DND-41 (cell line): ENCODE data around the gene SLC24A4.

Source experiments
- ATAC-seq: fragments of 200-7000 bp; cut with Tn5 transposase; 3 replicates; pipeline ENCODE4 v1.9.1; 2021; ENCODE audit warnings: low read depth; ENCODE audit not compliant: insufficient read depth
- DNase-seq: peaks from one replicate; pipeline ENCODE4 v3.0.0-alpha.2; 2020
- H2AFZ ChIP-seq: 2 replicates; pipeline ENCODE4 v1.6.0; 2012; ENCODE audit warnings: low read depth, low read length
- H3K27ac ChIP-seq: 2 replicates; pipeline ENCODE4 v1.5.1; 2012; ENCODE audit warnings: low read length, inconsistent platforms
- H3K27me3 ChIP-seq: fragments of 200-600 bp; sonication (generic); 2 replicates; pipeline ENCODE4 v1.6.0; 2012; ENCODE audit warnings: low read length, mild to moderate bottlenecking, inconsistent platforms; ENCODE audit not compliant: insufficient read depth, poor library complexity
- H3K36me3 ChIP-seq: 2 replicates; pipeline ENCODE4 v1.5.1; 2012; ENCODE audit warnings: low read length, inconsistent platforms; ENCODE audit not compliant: insufficient read depth
- H3K4me1 ChIP-seq: 2 replicates; pipeline ENCODE4 v1.5.1; 2012; ENCODE audit warnings: mild to moderate bottlenecking, low read length; ENCODE audit not compliant: insufficient read depth
- H3K4me2 ChIP-seq: 2 replicates; pipeline ENCODE4 v1.6.0; 2012; ENCODE audit warnings: mild to moderate bottlenecking, moderate library complexity, low read length, inconsistent platforms; ENCODE audit not compliant: insufficient read depth
- H3K4me3 ChIP-seq, 2 experiments: fragments of 200-600 bp in 1 of 2; shearing (Covaris generic) in 1 of 2; 2 replicates each; pipeline ENCODE4 v1.5.1; 2012 to 2016; ENCODE audit warnings: inconsistent platforms in 2 of 2, low read length in 2 of 2, mild to moderate bottlenecking in 2 of 2, low read depth in 1 of 2, moderate library complexity in 1 of 2
- H3K79me2 ChIP-seq: 2 replicates; pipeline ENCODE4 v1.6.0; 2012; ENCODE audit warnings: low read length, inconsistent platforms; ENCODE audit not compliant: insufficient read depth
- H3K9ac ChIP-seq: 2 replicates; pipeline ENCODE4 v1.6.0; 2012; ENCODE audit warnings: low read depth, mild to moderate bottlenecking, inconsistent platforms, low read length, moderate library complexity
- H3K9me3 ChIP-seq: 2 replicates; pipeline ENCODE4 v1.5.1; 2012; ENCODE audit warnings: low read length, moderate library complexity, mild to moderate bottlenecking, inconsistent platforms; ENCODE audit not compliant: insufficient read depth, severe bottlenecking
- H4K20me1 ChIP-seq: 2 replicates; pipeline ENCODE4 v1.6.0; 2012; ENCODE audit warnings: low read length; ENCODE audit not compliant: insufficient read depth
- EZH2 ChIP-seq: IDR thresholded peaks from 3 replicates; pipeline ENCODE4 v1.6.1; 2012; ENCODE audit warnings: borderline replicate concordance, low read depth, mild to moderate bottlenecking, moderate library complexity, low read length, inconsistent platforms; ENCODE audit not compliant: severe bottlenecking
- TF ChIP-seq, protein P1 (sequence below): IDR thresholded peaks from 2 replicates; pipeline ENCODE4 v1.5.1; 2012; ENCODE audit warnings: borderline replicate concordance, low read length, moderate library complexity, mild to moderate bottlenecking; ENCODE audit not compliant: poor library complexity, severe bottlenecking; ENCODE audit errors: extremely low read depth

SLC24A4 gene

DNA sequence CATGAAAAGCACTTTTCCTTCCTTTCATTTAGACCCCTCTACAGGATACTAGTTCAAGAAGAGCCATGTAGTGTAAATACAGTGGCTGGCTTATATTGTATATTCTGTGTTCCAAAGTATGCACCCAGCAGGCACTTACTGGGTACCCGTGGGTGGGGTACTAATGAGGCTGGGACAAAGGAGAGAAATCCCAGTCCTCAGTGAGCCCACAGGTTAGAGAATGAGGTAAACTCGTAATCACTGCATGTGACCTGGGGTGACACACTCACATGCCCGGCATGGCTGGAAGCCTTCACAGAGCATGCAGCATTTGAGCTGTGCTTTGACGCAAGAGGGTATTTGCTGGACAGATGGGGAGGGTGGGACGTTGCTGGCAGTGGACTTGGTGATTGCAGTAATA, 17.1 kb downstream of the SLC24A4 start:
- TF ChIP-seq, protein P1, sequence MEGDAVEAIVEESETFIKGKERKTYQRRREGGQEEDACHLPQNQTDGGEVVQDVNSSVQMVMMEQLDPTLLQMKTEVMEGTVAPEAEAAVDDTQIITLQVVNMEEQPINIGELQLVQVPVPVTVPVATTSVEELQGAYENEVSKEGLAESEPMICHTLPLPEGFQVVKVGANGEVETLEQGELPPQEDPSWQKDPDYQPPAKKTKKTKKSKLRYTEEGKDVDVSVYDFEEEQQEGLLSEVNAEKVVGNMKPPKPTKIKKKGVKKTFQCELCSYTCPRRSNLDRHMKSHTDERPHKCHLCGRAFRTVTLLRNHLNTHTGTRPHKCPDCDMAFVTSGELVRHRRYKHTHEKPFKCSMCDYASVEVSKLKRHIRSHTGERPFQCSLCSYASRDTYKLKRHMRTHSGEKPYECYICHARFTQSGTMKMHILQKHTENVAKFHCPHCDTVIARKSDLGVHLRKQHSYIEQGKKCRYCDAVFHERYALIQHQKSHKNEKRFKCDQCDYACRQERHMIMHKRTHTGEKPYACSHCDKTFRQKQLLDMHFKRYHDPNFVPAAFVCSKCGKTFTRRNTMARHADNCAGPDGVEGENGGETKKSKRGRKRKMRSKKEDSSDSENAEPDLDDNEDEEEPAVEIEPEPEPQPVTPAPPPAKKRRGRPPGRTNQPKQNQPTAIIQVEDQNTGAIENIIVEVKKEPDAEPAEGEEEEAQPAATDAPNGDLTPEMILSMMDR, result no peak
- TF ChIP-seq EZH2, result no peak
- Histone ChIP-seq H3K27me3 (no peaks in the 10 kb centered on the region), H4K20me1 (no peaks in the 10 kb centered on the region), H3K9ac (no peak overlapping the region), H3K4me3 (no peak overlapping the region), H2AFZ (no peak overlapping the region), H3K4me1 (no peaks in the 10 kb centered on the region), H3K36me3 (no peaks in the 10 kb centered on the region), H3K4me2 (no peak overlapping the region), H3K9me3 (no peaks in the 10 kb centered on the region), H3K27ac (no peak overlapping the region), H3K79me2 (no peaks in the 10 kb centered on the region)
- no peak for DNase-seq
- ATAC-seq, result no peak

DNA sequence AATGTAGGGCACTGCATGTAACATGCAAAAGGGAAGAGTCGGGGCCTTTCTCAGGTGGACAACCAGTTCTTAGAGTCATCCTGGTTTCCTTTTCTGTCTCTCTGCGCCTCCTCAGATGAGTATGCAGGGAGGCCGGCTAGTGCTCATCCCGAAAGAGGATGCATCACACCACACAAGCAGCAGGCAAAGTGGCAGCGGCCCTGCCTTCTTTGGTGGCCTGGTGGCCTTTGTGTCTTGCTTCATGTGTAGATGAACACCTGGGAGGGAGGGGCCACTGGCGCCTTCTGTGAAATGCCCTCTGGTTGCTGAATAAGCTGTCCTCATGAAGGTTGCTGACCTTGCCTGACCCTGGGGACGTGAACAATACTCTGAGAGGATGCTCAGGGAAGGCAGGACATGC, 18.0 kb downstream of the SLC24A4 start:
- Histone ChIP-seq H3K9ac (no peak overlapping the region), H3K27ac (no peak overlapping the region), H3K9me3 (no peaks in the 10 kb centered on the region), H3K36me3 (no peaks in the 10 kb centered on the region), H2AFZ (no peak overlapping the region), H4K20me1 (no peaks in the 10 kb centered on the region), H3K79me2 (no peaks in the 10 kb centered on the region), H3K4me2 (no peak overlapping the region), H3K4me1 (no peaks in the 10 kb centered on the region), H3K27me3 (no peaks in the 10 kb centered on the region), H3K4me3 (no peak overlapping the region)
- DNase-seq (no peak), ATAC-seq (no peak)
- TF ChIP-seq, protein P1, result no peak
- TF ChIP-seq EZH2, result no peak

DNA sequence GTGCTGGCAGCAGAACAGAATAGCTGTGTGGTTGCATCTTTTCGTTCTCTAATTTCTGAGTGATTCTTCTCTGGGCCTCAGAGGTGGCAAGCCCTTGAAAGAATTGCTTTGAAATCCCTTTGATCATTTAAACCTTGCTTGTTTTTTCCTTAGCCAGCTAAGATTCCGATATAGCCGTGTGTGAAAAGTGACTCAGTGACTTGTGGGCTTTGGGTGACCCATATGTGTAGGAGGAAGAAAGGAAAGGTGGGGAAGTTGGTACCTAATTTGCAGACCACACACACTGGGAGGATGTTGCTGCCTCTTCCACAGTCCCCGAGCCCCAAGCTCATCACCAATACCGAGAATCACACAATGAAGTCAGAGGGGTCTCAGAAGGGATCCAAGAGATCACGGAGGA, 18.8 kb downstream of the SLC24A4 start:
- Histone ChIP-seq H3K27me3 (no peaks in the 10 kb centered on the region), H3K4me3 (no peak overlapping the region), H3K79me2 (no peaks in the 10 kb centered on the region), H3K36me3 (no peaks in the 10 kb centered on the region), H3K9me3 (no peaks in the 10 kb centered on the region), H3K9ac (no peak overlapping the region), H3K27ac (no peak overlapping the region), H4K20me1 (no peaks in the 10 kb centered on the region), H2AFZ (no peak overlapping the region), H3K4me2 (no peak overlapping the region), H3K4me1 (no peaks in the 10 kb centered on the region)
- DNase-seq, result no peak
- ATAC-seq, result no peak
- TF ChIP-seq, protein P1, result no peak
- no peak for TF ChIP-seq EZH2

DNA sequence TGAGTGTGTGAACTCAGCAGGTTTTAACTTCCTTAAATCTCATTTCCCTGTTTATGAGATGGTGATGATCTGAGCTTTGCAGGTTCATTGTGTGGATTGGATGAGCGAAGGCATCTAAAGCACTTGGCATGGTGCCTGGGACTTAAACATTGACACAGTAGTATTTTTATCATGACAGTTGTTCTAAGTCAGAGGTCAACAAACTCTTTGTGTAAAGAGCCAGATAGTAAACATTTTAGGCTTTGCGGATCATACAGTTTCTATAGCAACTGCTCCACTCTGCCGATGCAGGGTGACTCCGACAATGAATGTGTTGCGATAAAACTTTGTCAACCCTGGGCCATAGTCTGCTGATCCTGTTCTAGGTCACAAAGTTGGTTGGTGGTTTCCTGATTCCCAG, 25.2 kb downstream of the SLC24A4 start:
- Histone ChIP-seq H3K4me1 (no peaks in the 10 kb centered on the region), H3K4me2 (no peak overlapping the region), H3K79me2 (no peaks in the 10 kb centered on the region), H3K27ac (no peak overlapping the region), H2AFZ (no peak overlapping the region), H3K4me3 (no peak overlapping the region), H3K36me3 (no peaks in the 10 kb centered on the region), H3K9me3 (no peaks in the 10 kb centered on the region), H4K20me1 (no peaks in the 10 kb centered on the region), H3K9ac (no peak overlapping the region), H3K27me3 (peaks cover 3% of the 10 kb centered on the region)
- no peak for DNase-seq
- no peak for TF ChIP-seq EZH2
- TF ChIP-seq, protein P1, result no peak
- no peak for ATAC-seq
